HG03066 (cell line): Measurements from ENCODE around the gene FAM163A.
"Not testable (repeated sequence)": the region's sequence is repeated elsewhere in the genome, so short reads cannot be mapped to it uniquely, and the experiment has no call there.

Source experiments
- ATAC-seq: cut with Tn5 transposase; IDR thresholded peaks from one replicate; pipeline ENCODE4 v1.9.1; 2021; ENCODE audit warnings: low read depth; ENCODE audit not compliant: unreplicated experiment

The FAM163A gene

DNA sequence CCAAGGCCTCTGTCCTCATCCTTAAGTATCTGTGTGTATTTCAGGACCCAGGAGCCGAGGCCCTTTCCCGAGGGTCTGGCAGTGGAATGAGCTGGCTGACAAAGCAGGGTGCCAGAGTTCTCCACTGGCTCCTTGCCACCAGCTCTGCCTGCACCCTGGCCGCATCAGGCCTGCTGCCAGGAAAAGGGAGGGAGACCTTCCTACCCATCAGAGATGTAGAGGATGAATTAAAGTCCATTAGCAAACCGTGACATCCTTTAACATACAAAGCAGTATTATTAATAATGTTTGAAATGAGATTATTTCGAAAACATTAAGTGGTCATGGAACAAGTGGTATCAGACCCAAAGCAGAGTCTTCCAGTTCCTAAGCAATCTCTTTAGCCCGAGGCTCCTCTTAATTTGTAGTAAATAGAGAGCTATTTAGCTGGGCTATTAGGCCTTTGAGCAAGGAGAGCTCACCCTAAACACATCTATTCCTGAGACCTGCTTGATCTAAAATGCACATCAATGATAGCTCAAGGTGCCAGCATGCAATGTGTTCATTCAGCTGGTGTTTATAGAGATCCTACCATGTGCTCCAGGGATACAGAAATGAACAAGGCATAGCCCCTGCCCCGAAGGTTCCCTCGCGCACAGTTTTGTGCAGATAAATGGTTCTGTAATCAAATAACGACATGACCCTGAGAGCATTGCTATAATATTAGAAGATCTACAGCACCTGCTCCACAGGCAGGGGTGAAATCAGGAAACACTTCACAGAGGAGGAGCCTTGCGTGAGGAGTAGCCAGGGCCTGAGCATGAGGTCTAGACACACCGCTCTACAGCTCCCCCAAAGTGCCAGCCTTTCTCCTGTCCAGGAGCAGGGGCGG is 44.0 kb downstream of the FAM163A start:
- ATAC-seq: no peak

GRCh38 chr1:179788259-179788658 is 45.2 kb downstream of the FAM163A start:
- ATAC-seq: no peak

GRCh38 chr1:179793281-179793680 is 50.2 kb downstream of the FAM163A start:
- ATAC-seq: no peak

- no peak for ATAC-seq
Observed at GRCh38 chr1:179794146-179794545, 51.1 kb downstream of the FAM163A start.

DNA sequence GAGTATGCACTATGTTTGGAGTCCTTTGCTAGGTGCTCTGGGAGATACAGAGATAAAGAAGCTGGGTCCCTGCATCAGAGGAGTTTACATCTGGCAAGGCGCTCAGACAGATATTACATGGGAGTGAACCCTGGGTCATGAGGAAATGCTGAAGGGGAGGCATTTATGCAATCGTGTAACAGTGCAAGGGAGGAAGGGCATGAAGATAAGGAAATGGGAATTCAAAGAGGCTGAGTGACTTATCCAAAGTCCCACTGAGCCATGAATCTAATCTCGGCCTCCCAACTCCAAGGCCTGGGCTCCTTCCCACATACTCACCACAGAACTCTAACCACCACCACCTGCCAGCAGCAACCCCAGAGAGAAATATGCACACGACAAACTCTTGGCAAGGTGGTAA is 51.6 kb downstream of the FAM163A start:
- ATAC-seq: no peak

- ATAC-seq: no peak
Observed at GRCh38 chr1:179798213-179798863, 55.2 kb downstream of the FAM163A start.

- no peak for ATAC-seq
Observed at GRCh38 chr1:179798864-179799516, 55.9 kb downstream of the FAM163A start.

DNA sequence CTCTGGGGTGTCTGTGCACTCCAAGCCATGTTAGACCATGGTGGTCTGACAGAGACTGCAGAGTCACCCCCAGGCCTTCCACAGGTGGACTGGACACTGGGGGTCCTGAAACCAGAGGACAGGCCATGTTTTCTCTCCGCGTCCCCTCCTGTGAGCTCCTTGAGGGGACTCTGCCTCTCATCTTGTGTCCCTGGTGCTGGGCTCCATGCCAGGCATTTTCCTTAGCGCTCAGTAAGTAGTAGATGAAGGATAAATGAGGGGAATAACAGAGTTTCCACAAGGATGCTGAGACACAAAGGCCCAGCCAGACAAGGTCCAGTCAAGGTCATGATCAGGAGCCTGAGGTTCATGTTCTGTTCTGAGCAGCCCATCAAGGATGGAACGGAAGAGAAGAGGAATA is 57.4 kb downstream of the FAM163A start:
- no peak for ATAC-seq

- ATAC-seq: no peak
Observed at GRCh38 chr1:179803104-179803503, 60.0 kb downstream of the FAM163A start.

GRCh38 chr1:179803918-179804317 is 60.8 kb downstream of the FAM163A start:
- ATAC-seq: no peak

GRCh38 chr1:179804417-179804816 is 61.3 kb downstream of the FAM163A start:
- ATAC-seq: not testable (repeated sequence)

- ATAC-seq: no peak
Observed at GRCh38 chr1:179805291-179806195, 62.5 kb downstream of the FAM163A start.

- ATAC-seq: no peak
Observed at GRCh38 chr1:179806333-179806732, 63.2 kb downstream of the FAM163A start.

- ATAC-seq: no peak
Observed at GRCh38 chr1:179807291-179807690, 64.2 kb downstream of the FAM163A start.

DNA sequence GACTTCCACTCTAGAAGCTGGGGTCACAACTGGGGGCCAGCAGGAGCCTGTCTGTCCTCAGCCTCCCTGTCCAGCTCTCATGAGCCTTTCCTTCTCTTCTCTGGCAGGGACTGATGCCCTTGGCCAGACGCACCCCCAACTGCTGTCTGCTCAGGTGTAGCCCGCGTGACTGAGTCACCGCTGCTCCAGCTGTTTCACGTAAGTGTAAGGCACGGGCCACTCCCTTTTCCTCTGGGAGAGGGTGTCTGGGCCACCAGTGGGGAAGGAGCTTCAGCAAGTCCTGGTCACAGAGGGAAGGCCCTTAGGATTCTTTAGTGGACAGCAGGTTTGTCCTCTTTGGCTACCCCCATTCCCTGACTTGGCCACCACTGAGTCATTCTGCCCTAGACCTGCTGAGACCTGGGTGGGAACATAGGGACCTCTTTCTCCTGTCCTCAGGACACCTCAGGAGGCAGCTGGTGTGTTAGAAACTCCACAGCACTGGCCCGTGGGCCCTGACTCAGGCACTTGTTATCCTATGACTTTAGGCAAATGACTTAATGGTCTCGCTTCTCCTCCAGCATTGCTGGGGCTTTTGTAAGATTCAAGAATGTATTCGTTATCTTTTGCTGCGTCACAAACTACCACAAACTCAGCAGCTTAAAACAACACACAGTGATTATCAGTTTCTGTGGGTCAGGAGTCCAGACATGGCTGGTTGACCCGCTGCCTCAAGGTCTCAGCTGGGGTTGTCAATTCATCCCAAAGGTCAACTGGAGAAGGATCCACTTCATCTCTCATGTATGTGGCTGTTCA is 64.8 kb downstream of the FAM163A start:
- ATAC-seq: no peak

GRCh38 chr1:179808503-179808902 is 65.4 kb downstream of the FAM163A start:
- ATAC-seq: no peak

- ATAC-seq: peak; percentile 58
Observed at GRCh38 chr1:179809506-179810366, 66.6 kb downstream of the FAM163A start.

GRCh38 chr1:179810367-179810715 is 67.2 kb downstream of the FAM163A start:
- no peak for ATAC-seq
